ENCODE data around the gene RUSC2.
A peak's percentile ranks its signal among the peaks of the same experiment; 100 is the strongest.
"Not testable (repeated sequence)": the region's sequence is repeated elsewhere in the genome, so short reads cannot be mapped to it uniquely, and the experiment has no call there.

The RUSC2 gene

DNA sequence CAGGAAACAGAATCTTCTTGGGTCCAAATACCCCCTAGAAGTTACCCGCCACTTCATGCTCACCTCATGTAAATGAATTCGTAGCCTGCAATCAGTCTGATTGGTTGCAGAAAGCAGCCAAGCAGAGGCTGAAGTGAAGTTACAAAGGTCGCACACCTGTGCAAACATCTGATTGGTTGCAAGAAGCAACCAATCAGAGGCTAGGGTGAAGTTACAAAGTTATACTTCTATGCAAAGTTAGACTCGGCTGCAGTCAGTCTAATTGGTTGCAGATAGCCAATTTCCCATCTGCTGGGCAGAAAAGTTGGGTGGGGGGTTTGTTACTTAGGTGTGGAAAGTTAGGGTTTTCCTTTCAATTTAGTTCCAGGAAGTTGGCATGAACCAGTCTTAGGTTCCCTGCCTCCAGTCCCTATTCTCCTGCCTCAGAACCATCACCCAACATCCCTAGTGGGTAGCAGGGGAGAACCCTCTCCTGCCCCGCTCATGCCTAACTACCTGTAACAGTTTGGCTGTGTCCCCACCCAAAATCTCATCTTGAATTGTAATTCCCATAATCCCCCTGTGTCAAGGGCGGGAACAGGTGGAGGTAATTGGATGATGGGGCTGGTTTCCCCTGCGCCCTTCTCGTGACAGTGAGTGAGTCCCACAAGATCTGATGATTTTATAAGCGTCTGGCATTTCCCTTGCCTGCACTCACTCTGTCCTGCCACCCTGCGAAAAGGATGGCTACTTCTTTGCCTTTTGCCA lies 1.2 kb upstream of the RUSC2 start:
- H3K4me3 ChIP-seq (replicated peaks; ENCODE audit: low read depth, low read length) = no peak overlapping the region
- no peak for DNase-seq (ENCODE audit: extremely low read depth, insufficient read length)
- TF ChIP-seq, protein P1, sequence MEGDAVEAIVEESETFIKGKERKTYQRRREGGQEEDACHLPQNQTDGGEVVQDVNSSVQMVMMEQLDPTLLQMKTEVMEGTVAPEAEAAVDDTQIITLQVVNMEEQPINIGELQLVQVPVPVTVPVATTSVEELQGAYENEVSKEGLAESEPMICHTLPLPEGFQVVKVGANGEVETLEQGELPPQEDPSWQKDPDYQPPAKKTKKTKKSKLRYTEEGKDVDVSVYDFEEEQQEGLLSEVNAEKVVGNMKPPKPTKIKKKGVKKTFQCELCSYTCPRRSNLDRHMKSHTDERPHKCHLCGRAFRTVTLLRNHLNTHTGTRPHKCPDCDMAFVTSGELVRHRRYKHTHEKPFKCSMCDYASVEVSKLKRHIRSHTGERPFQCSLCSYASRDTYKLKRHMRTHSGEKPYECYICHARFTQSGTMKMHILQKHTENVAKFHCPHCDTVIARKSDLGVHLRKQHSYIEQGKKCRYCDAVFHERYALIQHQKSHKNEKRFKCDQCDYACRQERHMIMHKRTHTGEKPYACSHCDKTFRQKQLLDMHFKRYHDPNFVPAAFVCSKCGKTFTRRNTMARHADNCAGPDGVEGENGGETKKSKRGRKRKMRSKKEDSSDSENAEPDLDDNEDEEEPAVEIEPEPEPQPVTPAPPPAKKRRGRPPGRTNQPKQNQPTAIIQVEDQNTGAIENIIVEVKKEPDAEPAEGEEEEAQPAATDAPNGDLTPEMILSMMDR (IDR thresholded peaks at IDR 0.05; ENCODE audit: insufficient read depth, low read length, poor library complexity, severe bottlenecking) = no peak
- no peaks in the 10 kb centered on the region for H3K36me3 ChIP-seq (ENCODE audit: control insufficient read depth, insufficient read depth, low read length)
- no peaks in the 10 kb centered on the region; the same call in 1 of the 2 replicates for H3K27me3 ChIP-seq (replicated peaks; ENCODE audit: control insufficient read depth, insufficient read depth, low read length)

DNA sequence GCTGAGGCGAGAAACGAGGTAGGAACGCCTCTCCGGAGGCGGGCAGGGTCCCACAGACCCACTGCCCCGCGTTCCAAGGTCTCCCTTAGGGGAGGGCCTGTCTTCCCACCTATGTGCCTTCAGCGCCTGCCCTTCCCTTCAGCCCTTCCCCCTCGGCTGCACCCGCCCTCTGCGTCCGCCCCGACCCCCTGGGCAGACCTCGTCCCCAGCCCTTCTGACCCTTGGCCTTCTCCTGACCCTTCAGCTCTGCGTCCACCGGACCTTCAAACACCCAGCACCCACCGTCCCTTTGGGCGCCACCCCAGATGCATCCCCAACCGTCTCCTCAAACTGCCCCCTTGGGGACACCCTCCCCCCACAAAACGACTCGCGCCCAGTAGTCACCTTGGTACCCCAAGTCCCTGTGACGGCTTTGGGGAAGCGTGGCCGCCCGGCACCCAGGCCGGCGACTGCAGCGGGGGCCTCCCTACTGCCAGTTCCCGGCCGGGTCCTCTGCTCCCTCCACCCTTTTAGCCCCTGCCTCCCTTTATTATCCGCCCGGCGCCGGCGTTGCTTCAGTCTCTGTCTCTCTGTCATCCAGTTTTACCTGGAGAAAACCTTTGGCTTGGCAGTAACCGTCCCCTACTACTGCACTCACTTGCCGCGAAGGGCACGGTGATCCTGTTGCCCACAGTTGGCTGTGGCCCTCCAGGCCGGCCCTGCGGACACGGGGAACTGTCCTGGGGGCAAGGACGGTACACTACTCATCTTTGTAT lies 421 bp downstream of the RUSC2 start:
- Histone ChIP-seq H3K27me3 (replicated peaks; ENCODE audit: control insufficient read depth, insufficient read depth, low read length) (no peaks in the 10 kb centered on the region; the same call in 1 of the 2 replicates), H3K36me3 (ENCODE audit: control insufficient read depth, insufficient read depth, low read length) (no peaks in the 10 kb centered on the region), H3K4me3 (replicated peaks; ENCODE audit: low read depth, low read length) (peak overlapping the region; percentile 30)
- peak; percentile 2 for DNase-seq (ENCODE audit: extremely low read depth, insufficient read length)
- TF ChIP-seq, protein P1 (IDR thresholded peaks at IDR 0.05; ENCODE audit: insufficient read depth, low read length, poor library complexity, severe bottlenecking) = no peak

GRCh38 chr9:35490910-35491465 lies 1.1 kb downstream of the RUSC2 start:
- Histone ChIP-seq H3K27me3 (replicated peaks; ENCODE audit: control insufficient read depth, insufficient read depth, low read length) (no peaks in the 10 kb centered on the region; the same call in 1 of the 2 replicates), H3K4me3 (replicated peaks; ENCODE audit: low read depth, low read length) (no peak overlapping the region), H3K36me3 (ENCODE audit: control insufficient read depth, insufficient read depth, low read length) (no peaks in the 10 kb centered on the region)
- TF ChIP-seq, protein P1 (IDR thresholded peaks at IDR 0.05; ENCODE audit: insufficient read depth, low read length, poor library complexity, severe bottlenecking) = no peak
- no peak for DNase-seq (ENCODE audit: extremely low read depth, insufficient read length)

GRCh38 chr9:35493119-35493518 lies 3.2 kb downstream of the RUSC2 start:
- DNase-seq (ENCODE audit: extremely low read depth, insufficient read length); H3K4me3 ChIP-seq (replicated peaks; ENCODE audit: low read depth, low read length); H3K36me3 ChIP-seq (ENCODE audit: control insufficient read depth, insufficient read depth, low read length); H3K27me3 ChIP-seq (replicated peaks; ENCODE audit: control insufficient read depth, insufficient read depth, low read length): not testable (repeated sequence)

DNA sequence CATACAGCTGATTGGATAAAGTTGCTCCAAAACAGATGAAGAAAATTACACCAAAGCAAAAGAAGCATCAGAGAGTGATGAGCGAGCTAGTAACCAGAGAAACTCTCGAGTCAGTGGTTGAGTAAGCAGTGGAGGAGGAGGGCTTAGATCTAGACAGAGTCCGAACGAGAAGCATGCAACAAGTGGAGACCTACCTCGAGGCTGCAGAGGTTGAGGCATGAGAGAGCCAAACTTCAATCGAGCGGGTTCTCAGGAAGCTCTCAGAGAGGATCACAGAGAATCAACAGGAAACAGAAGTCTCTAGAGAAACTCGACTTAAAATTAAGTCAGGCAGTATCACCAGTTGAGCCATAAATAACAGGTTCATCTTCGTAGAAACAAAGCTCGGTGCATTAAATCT lies 6.1 kb downstream of the RUSC2 start:
- Histone ChIP-seq H3K4me3 (replicated peaks; ENCODE audit: low read depth, low read length) (no peak overlapping the region), H3K27me3 (replicated peaks; ENCODE audit: control insufficient read depth, insufficient read depth, low read length) (no peaks in the 10 kb centered on the region; the same call in none of the 2 replicates), H3K36me3 (ENCODE audit: control insufficient read depth, insufficient read depth, low read length) (no peaks in the 10 kb centered on the region)
- no peak for DNase-seq (ENCODE audit: extremely low read depth, insufficient read length)
- TF ChIP-seq, protein P1 (IDR thresholded peaks at IDR 0.05; ENCODE audit: insufficient read depth, low read length, poor library complexity, severe bottlenecking) = no peak

- H3K27me3 ChIP-seq (replicated peaks; ENCODE audit: control insufficient read depth, insufficient read depth, low read length); DNase-seq (ENCODE audit: extremely low read depth, insufficient read length); H3K4me3 ChIP-seq (replicated peaks; ENCODE audit: low read depth, low read length); H3K36me3 ChIP-seq (ENCODE audit: control insufficient read depth, insufficient read depth, low read length): not testable (repeated sequence)
Measured at GRCh38 chr9:35498245-35498644, 8.3 kb downstream of the RUSC2 start.

All from GM06990 (cell line).